K562 (cell line): ENCODE data around the gene FGF22. TPM values are rescaled to one million over a fixed set of nuclear protein-coding genes. Genes with fewer than 3 reads are reported as not detected.

Experiments
- BMI1 ChIP-seq: fragments of 150-350 bp; IDR thresholded peaks from 2 replicates; pipeline ENCODE4 v1.6.1; 2014; ENCODE audit warnings: low read length
- CBX3 ChIP-seq, 2 experiments: IDR thresholded peaks; 1 replicate in 1 of 2; 2 replicates in 1 of 2; pipeline ENCODE4 v1.6.1; 2012; ENCODE audit warnings: inconsistent platforms in 2 of 2, low read length in 2 of 2, borderline replicate concordance in 1 of 2, control low read depth in 1 of 2
- ESRRA ChIP-seq: fragments of 450-650 bp; IDR thresholded peaks from 2 replicates; pipeline ENCODE4 v1.6.1; 2014; ENCODE audit warnings: low read depth, mild to moderate bottlenecking, moderate library complexity, borderline replicate concordance
- FOS ChIP-seq: IDR thresholded peaks from 3 replicates; pipeline ENCODE4 v1.6.1; 2011; ENCODE audit not compliant: insufficient read length; ENCODE audit errors: extremely low read depth
- FOXA1 ChIP-seq: fragments of 450-650 bp; IDR thresholded peaks from 2 replicates; pipeline ENCODE4 v1.6.1; 2016; ENCODE audit warnings: mild to moderate bottlenecking, borderline replicate concordance
- FOXJ3 ChIP-seq: sonication (generic); formaldehyde crosslinking; IDR thresholded peaks from 2 replicates; pipeline ENCODE4 v1.4.0; 2020; ENCODE audit warnings: mild to moderate bottlenecking, missing genetic modification reagents
- GABPB1 ChIP-seq: sonication (generic); formaldehyde crosslinking; IDR thresholded peaks from 2 replicates; pipeline ENCODE4 v1.8.0; 2022; ENCODE audit warnings: mild to moderate bottlenecking, missing genetic modification reagents
- HBP1 ChIP-seq: fragments of 450-650 bp; formaldehyde crosslinking; IDR thresholded peaks from 2 replicates; pipeline ENCODE4 v1.4.0; 2022; ENCODE audit warnings: missing genetic modification characterization
- HDAC6 ChIP-seq: IDR thresholded peaks from 2 replicates; pipeline ENCODE4 v1.6.1; 2012; ENCODE audit warnings: low read depth, mild to moderate bottlenecking, control low read depth, inconsistent platforms, low read length, moderate library complexity
- JUNB ChIP-seq: fragments of 450-650 bp; formaldehyde crosslinking; conservative IDR thresholded peaks from 2 replicates; pipeline ENCODE4 v1.4.0; 2020; ENCODE audit warnings: mild to moderate bottlenecking
- KAT2B ChIP-seq: IDR thresholded peaks from one replicate; pipeline ENCODE4 v1.6.1; 2012; ENCODE audit warnings: low read depth, mild to moderate bottlenecking, control low read depth, inconsistent platforms, low read length, moderate library complexity
- KAT7 ChIP-seq: sonication (generic); formaldehyde crosslinking; IDR thresholded peaks from 2 replicates; pipeline ENCODE4 v1.8.0; 2022; ENCODE audit warnings: missing genetic modification reagents, mild to moderate bottlenecking, borderline replicate concordance
- MTA3 ChIP-seq: fragments of 450-650 bp; formaldehyde crosslinking; IDR thresholded peaks from 2 replicates; pipeline ENCODE4 v1.6.1; 2017; ENCODE audit warnings: mild to moderate bottlenecking, borderline replicate concordance
- NBN ChIP-seq: fragments of 450-650 bp; IDR thresholded peaks from 2 replicates; pipeline ENCODE4 v1.6.1; 2016; ENCODE audit warnings: low read depth, mild to moderate bottlenecking
- NCOA2 ChIP-seq, 2 experiments: fragments of 450-650 bp; IDR thresholded peaks; 2 replicates each; pipeline ENCODE4 v1.6.1; 2018; ENCODE audit warnings: mild to moderate bottlenecking in 2 of 2, moderate library complexity in 1 of 2; ENCODE audit not compliant: partially characterized antibody in 2 of 2
- NEUROD1 ChIP-seq: fragments of 150-350 bp; IDR thresholded peaks from 2 replicates; pipeline ENCODE4 v1.6.1; 2014; ENCODE audit warnings: borderline replicate concordance, low read length, low read depth; ENCODE audit not compliant: partially characterized antibody
- PHF20 ChIP-seq: fragments of 450-650 bp; IDR thresholded peaks from 2 replicates; pipeline ENCODE4 v1.6.1; 2018; ENCODE audit not compliant: partially characterized antibody
- RB1 ChIP-seq: fragments of 450-650 bp; IDR thresholded peaks from 2 replicates; pipeline ENCODE4 v1.6.1; 2017; ENCODE audit warnings: low read depth, mild to moderate bottlenecking
- RBM17 ChIP-seq: fragments of 200-400 bp; formaldehyde crosslinking; IDR thresholded peaks from 2 replicates; pipeline ENCODE4 v1.6.1; 2017; ENCODE audit warnings: low read depth, mild to moderate bottlenecking, low read length, borderline replicate concordance
- RBM34 ChIP-seq: fragments of 200-400 bp; formaldehyde crosslinking; IDR thresholded peaks from 2 replicates; pipeline ENCODE4 v1.6.1; 2018; ENCODE audit warnings: low read length, borderline replicate concordance; ENCODE audit not compliant: insufficient read depth
- TEAD1 ChIP-seq, 2 experiments: fragments of 450-650 bp in 1 of 2; sonication (generic) in 1 of 2; formaldehyde crosslinking; IDR thresholded peaks; 2 replicates each; pipeline versions ENCODE4 v1.4.0 to v1.8.0; 2020 to 2022; ENCODE audit warnings: mild to moderate bottlenecking in 2 of 2, missing genetic modification reagents in 1 of 2
- ZNF143 ChIP-seq: sonication (generic); formaldehyde crosslinking; IDR thresholded peaks from 2 replicates; pipeline ENCODE4 v1.9.0; 2022; ENCODE audit warnings: mild to moderate bottlenecking, missing genetic modification reagents
- ZNF507 ChIP-seq: conservative IDR thresholded peaks from 2 replicates; pipeline ENCODE4 v1.6.1; 2017; ENCODE audit warnings: missing genetic modification characterization, missing compliant biosample characterization
- ZNF57 ChIP-seq: fragments of 450-650 bp; formaldehyde crosslinking; IDR thresholded peaks from 2 replicates; pipeline ENCODE4 v1.4.0; 2020; ENCODE audit warnings: mild to moderate bottlenecking, moderate library complexity
- ZNF584 ChIP-seq: fragments of 200-800 bp; sonication (Bioruptor generic); IDR thresholded peaks from 2 replicates; pipeline ENCODE4 v1.6.1; 2016; ENCODE audit warnings: low read depth, mild to moderate bottlenecking, missing genetic modification characterization, missing compliant biosample characterization
- ZNF740 ChIP-seq, 3 experiments: fragments of 200-800 bp in 1 of 3; sonication (Bioruptor generic) in 1 of 3; sonication (generic) in 1 of 3; formaldehyde crosslinking in 1 of 3; IDR thresholded peaks; 2 replicates each; pipeline versions ENCODE4 v1.6.1 to v1.8.0; 2016 to 2022; ENCODE audit warnings: mild to moderate bottlenecking in 2 of 3, missing compliant biosample characterization in 2 of 3, missing genetic modification characterization in 2 of 3, missing genetic modification reagents in 1 of 3
- polyA plus RNA-seq, 8 experiments: library from polyadenylated mRNA; depleted of rRNA in 4 of 8; stranded (reverse) in 5 of 8; unstranded in 3 of 8; fragments of >200 nt; fragmentation: Nextera tagmentation in 2 of 8; fragmentation: Illumina TruSeq in 1 of 8; extraction: Ambion mirVana in 2 of 8; extraction: Trizol in 1 of 8; gene quantifications; 2 replicates each; pipeline versions ENCODE4 v1.2.1 to v1.2.3, GENCODE V29; 2011 to 2014; ENCODE audit warnings: inconsistent platforms in 1 of 8, missing spikeins in 1 of 8
- total RNA-seq, 7 experiments: library from RNA; depleted of rRNA in 6 of 7; stranded (reverse); fragments of >200 nt in 6 of 7; fragmentation: Illumina TruSeq in 2 of 7; extraction: Trizol in 2 of 7; gene quantifications; 2 replicates each; pipeline versions ENCODE4 v1.2.1 to v1.2.3, GENCODE V29; 2011 to 2021; ENCODE audit warnings: low replicate concordance in 1 of 7

The FGF22 gene
- total and polyA plus RNA-seq, 9 of the 15 experiments (the other 6 are each of a cell fraction or from before 2014, with no cell fraction given): 0.14 to 2.2 (median 0.86) TPM; not detected in 4

GRCh38 chr19:632579-633067 is 7.1 kb upstream of the FGF22 start (continued):
- TF ChIP-seq BMI1 (no peak), HDAC6 (no peak), FOXJ3 (CRISPR knock-in tag) (no peak), ZNF57 (no peak), NBN (no peak), RBM17 (no peak), CBX3 (IDR thresholded peaks at IDR 0.05; ENCODE audit: borderline replicate concordance in 1 of 2, low read length in 2 of 2) (no peak), KAT2B (no peak), KAT7 (peak; percentile 49; the same call in 1 of the 2 replicates), TEAD1 (CRISPR knock-in tag; IDR thresholded peaks at IDR 0.05) (0 out of 4 replicates have a peak, but pooled peaks of 1 of the 2 experiments have one; percentile 40), ZNF740 (CRISPR knock-in tag; IDR thresholded peaks at IDR 0.05) (0 out of 2 replicates have a peak, but pooled peaks have one; percentile 3), ZNF740 (tag; IDR thresholded peaks at IDR 0.05) (no peak), NCOA2 (IDR thresholded peaks at IDR 0.05; ENCODE audit: partially characterized antibody in 2 of 2) (no peak), FOS (no peak), HBP1 (CRISPR knock-in tag) (no peak), ZNF584 (CRISPR knock-in tag) (no peak), RBM34 (no peak), PHF20 (no peak), FOXA1 (no peak), GABPB1 (CRISPR knock-in tag) (no peak), ESRRA (no peak), ZNF507 (no peak), ZNF143 (CRISPR knock-in tag) (0 out of 2 replicates have a peak, but pooled peaks have one; percentile 5), MTA3 (peak; percentile 22; the same call in 1 of the 2 replicates), RB1 (0 out of 2 replicates have a peak, but pooled peaks have one; percentile 13), NEUROD1 (no peak), JUNB (CRISPR knock-in tag) (no peak)
